Measurements from ENCODE around the gene MTMR1.

GRCh38 chrX:150712619-150713018, 19.4 kb downstream of the MTMR1 start:
- TF ChIP-seq CTCF (conservative IDR thresholded peaks at IDR 0.05) (no peak), EZH2 (IDR thresholded peaks at IDR 0.05; ENCODE audit: low read depth) (no peak)

Data from PC-9 (cell line).